Measurements from ENCODE around the gene CYTH2. TPM values are rescaled to one million over a fixed set of nuclear protein-coding genes. Genes with fewer than 3 reads are reported as not detected.
"Not testable (repeated sequence)": the region's sequence is repeated elsewhere in the genome, so short reads cannot be mapped to it uniquely, and the experiment has no call there.

CYTH2 gene
- total and polyA plus RNA-seq, 7 donors: 21.8 to 45.2 (median 36.6) TPM

DNA sequence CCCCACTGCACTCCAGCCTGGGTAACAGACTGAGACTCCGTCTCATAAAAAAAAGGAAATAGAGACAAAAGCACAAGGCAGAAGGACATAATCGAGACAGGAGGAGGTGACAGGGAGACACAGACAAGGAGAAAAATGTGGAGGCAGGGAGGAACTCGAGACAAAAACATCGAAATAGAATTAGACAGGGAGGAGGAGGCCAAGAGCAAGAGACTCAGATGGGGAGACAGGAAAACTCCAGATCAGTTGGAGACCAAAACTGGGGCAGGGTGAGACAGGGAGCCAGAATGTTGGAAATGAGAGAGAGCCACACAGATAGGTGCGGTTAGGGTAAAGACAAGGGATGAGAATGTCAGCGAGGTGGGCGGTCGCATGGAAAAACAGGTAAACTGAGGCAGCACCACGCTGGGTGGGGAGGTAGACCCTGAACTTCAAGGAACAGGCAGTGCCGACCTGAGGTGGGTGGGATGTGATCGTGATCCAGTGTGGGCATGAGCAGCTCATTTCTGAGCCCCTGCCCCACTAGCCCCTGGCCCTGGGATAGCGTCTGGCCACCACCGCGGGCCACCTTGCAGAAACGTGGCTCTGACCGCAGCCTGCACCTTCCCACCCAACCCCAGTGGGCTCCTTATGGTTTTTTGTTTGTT is 15.2 kb downstream of the CYTH2 start:
- 79 to 82% (median 79%) methylated on average over 15 to 16 of the region's 16 CpGs for WGBS, 3 donors
- Histone ChIP-seq H3K4me3 (no peak overlapping the region), H3K4me1 (peaks cover 19% of the 10 kb centered on the region), H3K36me3 (ENCODE audit: insufficient read depth in 1 of 2, low read depth in 1 of 2) (peaks cover 0 to under 1% of the 10 kb centered on the region in 2 donors), H3K27ac (no peak overlapping the region), H3K27me3 (ENCODE audit: insufficient read depth in 3 of 3, low read length in 2 of 3) (no peaks in the 10 kb centered on the region), H3K9me3 (no peaks in the 10 kb centered on the region)
- DNase-seq: no peak
- intact Hi-C loops (cut with DNase I): no loop called here
- TF ChIP-seq, protein P1, sequence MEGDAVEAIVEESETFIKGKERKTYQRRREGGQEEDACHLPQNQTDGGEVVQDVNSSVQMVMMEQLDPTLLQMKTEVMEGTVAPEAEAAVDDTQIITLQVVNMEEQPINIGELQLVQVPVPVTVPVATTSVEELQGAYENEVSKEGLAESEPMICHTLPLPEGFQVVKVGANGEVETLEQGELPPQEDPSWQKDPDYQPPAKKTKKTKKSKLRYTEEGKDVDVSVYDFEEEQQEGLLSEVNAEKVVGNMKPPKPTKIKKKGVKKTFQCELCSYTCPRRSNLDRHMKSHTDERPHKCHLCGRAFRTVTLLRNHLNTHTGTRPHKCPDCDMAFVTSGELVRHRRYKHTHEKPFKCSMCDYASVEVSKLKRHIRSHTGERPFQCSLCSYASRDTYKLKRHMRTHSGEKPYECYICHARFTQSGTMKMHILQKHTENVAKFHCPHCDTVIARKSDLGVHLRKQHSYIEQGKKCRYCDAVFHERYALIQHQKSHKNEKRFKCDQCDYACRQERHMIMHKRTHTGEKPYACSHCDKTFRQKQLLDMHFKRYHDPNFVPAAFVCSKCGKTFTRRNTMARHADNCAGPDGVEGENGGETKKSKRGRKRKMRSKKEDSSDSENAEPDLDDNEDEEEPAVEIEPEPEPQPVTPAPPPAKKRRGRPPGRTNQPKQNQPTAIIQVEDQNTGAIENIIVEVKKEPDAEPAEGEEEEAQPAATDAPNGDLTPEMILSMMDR (IDR thresholded peaks at IDR 0.05): no peak
- ATAC-seq: no peak

DNA sequence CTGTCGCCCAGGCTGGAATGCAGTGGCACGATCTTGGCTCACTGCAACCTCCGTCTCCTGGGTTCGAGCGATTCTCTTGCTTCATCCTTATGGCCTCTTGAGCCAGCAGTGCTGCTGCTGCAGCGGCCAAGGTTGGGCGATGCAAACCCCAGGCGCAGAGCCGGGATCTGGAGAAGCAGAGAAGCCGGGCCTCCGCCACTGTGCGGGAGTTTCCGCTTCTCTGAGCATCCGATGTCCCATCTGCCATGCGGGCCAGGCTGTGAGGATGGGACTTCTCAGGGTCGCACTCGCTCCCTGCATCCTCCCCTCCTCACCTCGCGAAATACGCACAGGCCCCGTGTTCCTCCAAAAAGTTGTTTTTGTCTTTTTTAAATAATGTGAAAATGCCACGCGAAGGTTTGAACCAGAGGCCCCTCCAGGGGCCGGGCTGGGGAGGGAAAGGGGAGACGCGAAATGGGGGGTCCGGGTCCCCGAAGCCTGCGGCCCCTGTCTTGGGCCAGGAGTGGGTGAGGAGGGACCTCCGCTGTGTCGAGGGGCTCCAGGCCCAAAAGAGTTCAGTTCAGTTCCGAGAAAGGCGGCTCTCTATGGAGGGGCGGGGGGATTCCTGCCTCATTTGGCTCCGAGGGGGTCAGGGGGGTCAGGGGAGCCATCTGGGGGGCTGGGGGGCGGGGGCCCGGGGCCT is 15.9 kb downstream of the CYTH2 start:
- no peak for ATAC-seq
- 73 to 77% (median 73%) methylated on average over 32 to 37 of the region's 37 CpGs for WGBS, 3 donors
- peaks cover 20% of the 10 kb centered on the region for H3K4me1 ChIP-seq
- no peak overlapping the region for H3K27ac ChIP-seq
- intact Hi-C loops (cut with DNase I): no loop called here
- H3K4me3 ChIP-seq: no peak overlapping the region
- peaks cover 0 to 3% (median 0%) of the 10 kb centered on the region in 3 donors for H3K27me3 ChIP-seq (ENCODE audit: insufficient read depth in 3 of 3, low read length in 2 of 3)
- peak in 1 of 2 donors; percentile 51 for DNase-seq
- H3K9me3 ChIP-seq: no peaks in the 10 kb centered on the region
- TF ChIP-seq, protein P1 (IDR thresholded peaks at IDR 0.05): no peak
- H3K36me3 ChIP-seq (ENCODE audit: insufficient read depth in 1 of 2, low read depth in 1 of 2): no peaks in the 10 kb centered on the region

DNA sequence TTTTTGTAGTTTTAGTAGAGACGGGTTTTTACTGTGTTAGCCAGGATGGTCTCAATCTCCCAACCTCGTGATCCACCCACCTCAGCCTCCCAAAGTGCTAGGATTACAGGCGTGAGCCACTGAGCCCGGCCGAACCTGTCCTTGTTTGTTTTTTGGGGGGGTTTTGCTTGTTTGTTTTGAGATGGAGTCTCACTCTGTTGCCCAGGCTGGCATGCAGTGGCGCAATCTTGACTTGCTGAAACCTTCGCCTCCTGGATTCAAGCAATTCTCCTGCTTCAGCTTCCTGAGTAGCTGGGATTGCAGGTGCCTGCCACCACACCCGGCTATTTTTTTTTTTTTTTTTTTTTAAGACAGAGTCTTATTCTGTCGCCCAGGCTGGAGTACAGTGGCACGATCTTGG is 17.5 kb downstream of the CYTH2 start:
- intact Hi-C loops (cut with DNase I); H3K4me3 ChIP-seq; H3K9me3 ChIP-seq; H3K36me3 ChIP-seq (ENCODE audit: insufficient read depth in 1 of 2, low read depth in 1 of 2); H3K27ac ChIP-seq; DNase-seq; ATAC-seq: not testable (repeated sequence)
- peaks cover 0 to 19% (median 5%) of the 10 kb centered on the region in 3 donors for H3K27me3 ChIP-seq (ENCODE audit: insufficient read depth in 3 of 3, low read length in 2 of 3)
- 84 to 89% (median 89%) methylated on average over 10 of the region's 10 CpGs for WGBS, 3 donors
- peaks cover 16% of the 10 kb centered on the region for H3K4me1 ChIP-seq

DNA sequence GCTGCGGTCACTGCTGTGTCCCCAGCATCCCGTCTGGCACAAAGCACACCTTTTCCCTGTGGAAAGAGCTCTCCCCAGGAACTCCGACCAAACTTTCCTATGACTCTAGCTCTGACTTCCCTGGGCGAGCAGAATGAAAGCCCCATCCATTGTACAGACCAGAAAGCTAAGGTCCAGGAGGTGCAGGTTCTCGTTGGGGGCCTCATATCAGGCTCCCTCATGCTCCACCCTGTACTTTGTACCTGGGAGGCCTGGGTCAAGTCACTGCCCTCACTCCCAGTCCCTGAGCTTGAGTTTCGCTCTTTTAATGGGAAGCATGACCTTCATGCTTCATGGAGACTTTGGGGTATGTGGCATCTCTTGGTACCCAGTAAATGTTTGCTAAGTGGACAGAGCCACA is 18.4 kb downstream of the CYTH2 start:
- Histone ChIP-seq H3K9me3 (no peaks in the 10 kb centered on the region), H3K36me3 (ENCODE audit: insufficient read depth in 1 of 2, low read depth in 1 of 2) (no peaks in the 10 kb centered on the region), H3K27me3 (ENCODE audit: insufficient read depth in 3 of 3, low read length in 2 of 3) (peaks cover 0 to 26% (median 5%) of the 10 kb centered on the region in 3 donors), H3K4me3 (no peak overlapping the region), H3K27ac (no peak overlapping the region), H3K4me1 (peaks cover 8% of the 10 kb centered on the region)
- TF ChIP-seq, protein P1 (IDR thresholded peaks at IDR 0.05): no peak
- no peak for ATAC-seq
- DNase-seq: no peak
- intact Hi-C loops (cut with DNase I): no loop called here
- WGBS, 3 donors: 74 to 80% (median 79%) methylated on average over 6 of the region's 6 CpGs

DNA sequence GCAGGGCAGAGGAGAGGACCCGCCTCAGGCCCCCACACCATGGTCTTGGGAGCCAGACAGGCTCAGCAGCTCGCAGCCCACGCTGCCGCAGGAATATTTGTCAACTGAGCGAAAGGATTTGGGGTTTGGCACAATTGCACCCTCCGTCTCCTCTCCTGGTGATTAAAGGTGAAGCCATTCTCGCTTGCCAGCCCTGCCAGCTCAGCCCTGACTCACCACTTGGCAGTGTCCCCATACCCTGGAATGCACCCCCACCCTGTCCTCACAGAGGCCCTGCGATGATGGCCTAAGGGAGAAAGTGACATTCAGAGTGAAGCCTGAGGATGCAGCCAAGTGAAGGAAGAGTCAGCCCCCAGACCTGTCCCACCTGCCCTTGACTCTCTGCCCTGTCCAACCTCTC is 18.8 kb downstream of the CYTH2 start:
- 25 to 50% (median 36%) methylated on average over 8 of the region's 8 CpGs for WGBS, 3 donors
- no peak overlapping the region for H3K4me3 ChIP-seq
- DNase-seq (peak; percentile 76 to 87), ATAC-seq (peak; percentile 78 to 85 (median 81))
- H3K4me1 ChIP-seq: peaks cover 8% of the 10 kb centered on the region
- TF ChIP-seq, protein P1 (IDR thresholded peaks at IDR 0.05): no peak
- no peaks in the 10 kb centered on the region for H3K36me3 ChIP-seq (ENCODE audit: insufficient read depth in 1 of 2, low read depth in 1 of 2)
- no peaks in the 10 kb centered on the region for H3K9me3 ChIP-seq
- peaks cover 0 to 30% (median 9%) of the 10 kb centered on the region in 3 donors for H3K27me3 ChIP-seq (ENCODE audit: insufficient read depth in 3 of 3, low read length in 2 of 3)
- intact Hi-C loops (cut with DNase I): loop anchor here in 1 of 2 donors (2.0 kb wide), 1 partner anchor 99 kb away; no protein-coding TSS in a partner anchor
- no peak overlapping the region for H3K27ac ChIP-seq

DNA sequence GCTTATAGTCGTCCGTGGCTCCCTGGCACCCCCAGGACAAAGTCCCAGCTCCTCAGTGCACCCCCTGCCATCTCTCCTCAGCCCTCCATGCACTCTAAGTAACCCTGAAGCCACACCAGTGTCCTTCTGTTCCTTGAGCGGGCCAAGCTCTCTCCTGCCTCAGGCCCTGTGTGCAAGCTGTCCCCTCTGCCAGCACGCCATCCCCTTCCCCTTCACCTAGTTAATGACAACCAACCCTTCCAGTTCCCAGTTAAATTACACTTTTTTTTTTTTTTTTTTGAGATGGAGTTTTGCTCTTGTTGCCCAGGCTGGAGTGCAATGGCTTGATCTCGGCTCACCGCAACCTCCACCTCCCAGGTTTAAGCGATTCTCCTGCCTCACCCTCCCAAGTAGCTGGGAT is 19.3 kb downstream of the CYTH2 start:
- 81 to 85% (median 82%) methylated on average over 7 of the region's 7 CpGs for WGBS, 3 donors
- peaks cover 0 to 31% (median 9%) of the 10 kb centered on the region in 3 donors for H3K27me3 ChIP-seq (ENCODE audit: insufficient read depth in 3 of 3, low read length in 2 of 3)
- H3K27ac ChIP-seq; H3K4me1 ChIP-seq; H3K36me3 ChIP-seq (ENCODE audit: insufficient read depth in 1 of 2, low read depth in 1 of 2); H3K4me3 ChIP-seq; H3K9me3 ChIP-seq; ATAC-seq; DNase-seq: not testable (repeated sequence)
- intact Hi-C loops (cut with DNase I): loop anchor here in 1 of 2 donors (2.0 kb wide), 1 partner anchor 98 kb away; no protein-coding TSS in a partner anchor
